PC-9 (cell line): Measurements from ENCODE around the gene FLOT1.

Experiments used
- EZH2 ChIP-seq: fragments of 200-600 bp; sonication (generic); IDR thresholded peaks from 2 replicates; pipeline ENCODE4 v1.8.0; 2017; ENCODE audit warnings: antibody characterized with exemption, low read depth
- TF ChIP-seq, protein P1 (sequence below): fragments of 200-600 bp; sonication (generic); conservative IDR thresholded peaks from 2 replicates; pipeline ENCODE4 v1.6.1; 2017; ENCODE audit warnings: mixed run types, antibody characterized with exemption, mild to moderate bottlenecking, moderate library complexity

DNA sequence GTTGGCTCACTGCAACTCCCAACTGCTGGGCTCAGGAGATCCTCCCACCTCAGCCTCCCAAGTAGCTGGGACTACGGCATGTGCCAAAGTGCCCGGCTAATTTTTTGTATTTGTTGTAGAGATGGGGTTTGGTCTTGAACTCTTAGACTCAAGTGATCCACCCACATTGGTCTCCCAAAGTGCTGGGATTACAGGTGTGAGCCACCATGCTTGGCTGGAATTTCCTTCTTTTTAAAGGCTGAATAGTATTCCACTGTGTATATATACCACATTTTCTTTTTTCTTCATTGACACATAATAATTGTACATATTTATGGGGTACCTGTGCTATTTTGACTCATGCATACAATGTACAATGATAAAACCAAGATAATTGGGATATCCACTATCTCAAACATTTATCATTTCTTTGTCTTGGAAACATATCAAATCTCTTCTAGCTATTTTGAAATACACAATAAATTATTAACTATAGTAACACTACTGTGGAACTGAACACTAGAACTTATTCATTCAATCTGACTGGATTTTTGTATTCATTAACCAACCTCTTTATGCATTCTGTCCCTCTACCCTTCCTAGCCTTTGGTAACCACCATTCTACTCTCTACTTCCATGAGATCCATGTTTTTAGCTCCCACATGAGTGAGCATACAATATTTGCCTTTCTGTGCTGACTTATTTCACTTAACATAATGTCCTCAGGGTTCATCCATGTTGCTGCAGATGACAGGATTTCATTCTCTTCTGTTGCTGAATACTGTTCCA, 33.2 kb downstream of the FLOT1 start:
- no peak for TF ChIP-seq EZH2
- TF ChIP-seq, protein P1, sequence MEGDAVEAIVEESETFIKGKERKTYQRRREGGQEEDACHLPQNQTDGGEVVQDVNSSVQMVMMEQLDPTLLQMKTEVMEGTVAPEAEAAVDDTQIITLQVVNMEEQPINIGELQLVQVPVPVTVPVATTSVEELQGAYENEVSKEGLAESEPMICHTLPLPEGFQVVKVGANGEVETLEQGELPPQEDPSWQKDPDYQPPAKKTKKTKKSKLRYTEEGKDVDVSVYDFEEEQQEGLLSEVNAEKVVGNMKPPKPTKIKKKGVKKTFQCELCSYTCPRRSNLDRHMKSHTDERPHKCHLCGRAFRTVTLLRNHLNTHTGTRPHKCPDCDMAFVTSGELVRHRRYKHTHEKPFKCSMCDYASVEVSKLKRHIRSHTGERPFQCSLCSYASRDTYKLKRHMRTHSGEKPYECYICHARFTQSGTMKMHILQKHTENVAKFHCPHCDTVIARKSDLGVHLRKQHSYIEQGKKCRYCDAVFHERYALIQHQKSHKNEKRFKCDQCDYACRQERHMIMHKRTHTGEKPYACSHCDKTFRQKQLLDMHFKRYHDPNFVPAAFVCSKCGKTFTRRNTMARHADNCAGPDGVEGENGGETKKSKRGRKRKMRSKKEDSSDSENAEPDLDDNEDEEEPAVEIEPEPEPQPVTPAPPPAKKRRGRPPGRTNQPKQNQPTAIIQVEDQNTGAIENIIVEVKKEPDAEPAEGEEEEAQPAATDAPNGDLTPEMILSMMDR: no peak
